Kasumi-1 (cell line): ENCODE data around the gene HSPB2.
"Not testable (repeated sequence)": the region's sequence is repeated elsewhere in the genome, so short reads cannot be mapped to it uniquely, and the experiment has no call there.

Experiments
- DNase-seq, 2 experiments: peaks; one replicate each; lab custom pipeline; 2025; lab: John Stamatoyannopoulos, UW

HSPB2 gene

GRCh38 chr11:111913997-111914396 lies 1.5 kb downstream of the HSPB2 start:
- no peak for DNase-seq

GRCh38 chr11:111916768-111917167 lies 4.2 kb downstream of the HSPB2 start:
- DNase-seq: no peak

GRCh38 chr11:111917312-111917711 lies 4.8 kb downstream of the HSPB2 start:
- no peak for DNase-seq

- no peak for DNase-seq
Observed at GRCh38 chr11:111917788-111918187, 5.3 kb downstream of the HSPB2 start.

GRCh38 chr11:111918390-111919256 lies 6.1 kb downstream of the HSPB2 start, which contains the start of gene C11orf52:
C11orf52 (plus strand) TSS chr11:111918913; CDS start chr11:111918973, 60 bp downstream.
- DNase-seq: no peak

GRCh38 chr11:111920908-111921307 lies 8.4 kb downstream of the HSPB2 start:
- DNase-seq: no peak

- no peak for DNase-seq
Observed at GRCh38 chr11:111921541-111922230, 9.2 kb downstream of the HSPB2 start.

GRCh38 chr11:111922803-111923202 lies 10.3 kb downstream of the HSPB2 start:
- no peak for DNase-seq

GRCh38 chr11:111923351-111923788 lies 10.8 kb downstream of the HSPB2 start:
- DNase-seq: no peak

GRCh38 chr11:111923951-111924350 lies 11.4 kb downstream of the HSPB2 start:
- DNase-seq: no peak

- no peak for DNase-seq
Observed at GRCh38 chr11:111925953-111926352, 13.4 kb downstream of the HSPB2 start.

- peak; percentile 88 to 90 for DNase-seq
Observed at GRCh38 chr11:111926505-111927391, 14.2 kb downstream of the HSPB2 start.

GRCh38 chr11:111930472-111930871 lies 17.9 kb downstream of the HSPB2 start:
- no peak for DNase-seq

GRCh38 chr11:111932611-111932950 lies 20.0 kb downstream of the HSPB2 start:
- no peak for DNase-seq

- not testable (repeated sequence) for DNase-seq
Observed at GRCh38 chr11:111933176-111933575, 20.6 kb downstream of the HSPB2 start.

GRCh38 chr11:111933872-111934271 lies 21.3 kb downstream of the HSPB2 start:
- no peak for DNase-seq

- DNase-seq: no peak
Observed at GRCh38 chr11:111934306-111934705, 21.8 kb downstream of the HSPB2 start.

- no peak for DNase-seq
Observed at GRCh38 chr11:111935317-111936039, 22.9 kb downstream of the HSPB2 start.

GRCh38 chr11:111936040-111936540 lies 23.6 kb downstream of the HSPB2 start:
- DNase-seq: no peak

GRCh38 chr11:111937461-111937769 lies 24.9 kb downstream of the HSPB2 start:
- no peak for DNase-seq

- DNase-seq: no peak
Observed at GRCh38 chr11:111937844-111938243, 25.3 kb downstream of the HSPB2 start.
